Measurements from ENCODE around the gene COL9A2.

The COL9A2 gene

GRCh38 chr1:40301541-40302299, 15.4 kb downstream of the COL9A2 start:
- DNase-seq, result no peak

DNA sequence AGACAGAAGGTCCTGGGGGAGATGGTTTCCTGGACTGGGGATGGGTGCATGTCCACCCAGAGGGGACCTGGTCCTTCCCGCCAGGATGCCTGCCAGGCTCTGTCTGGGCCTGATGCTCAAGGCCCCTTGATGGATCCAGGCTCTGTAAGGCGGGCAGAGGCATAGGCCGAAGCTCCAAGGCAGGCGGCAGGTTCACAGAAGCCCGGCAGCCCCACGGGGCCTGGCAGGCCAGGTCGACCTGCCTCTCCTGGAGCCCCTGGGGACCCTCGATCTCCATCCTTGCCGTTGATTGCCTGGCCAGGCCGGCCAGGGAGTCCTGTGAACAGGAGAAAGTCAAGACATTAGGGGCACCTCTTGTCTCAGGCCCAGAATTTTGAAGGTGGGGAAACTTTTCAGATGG, 16.0 kb downstream of the COL9A2 start:
- DNase-seq, result no peak

DNA sequence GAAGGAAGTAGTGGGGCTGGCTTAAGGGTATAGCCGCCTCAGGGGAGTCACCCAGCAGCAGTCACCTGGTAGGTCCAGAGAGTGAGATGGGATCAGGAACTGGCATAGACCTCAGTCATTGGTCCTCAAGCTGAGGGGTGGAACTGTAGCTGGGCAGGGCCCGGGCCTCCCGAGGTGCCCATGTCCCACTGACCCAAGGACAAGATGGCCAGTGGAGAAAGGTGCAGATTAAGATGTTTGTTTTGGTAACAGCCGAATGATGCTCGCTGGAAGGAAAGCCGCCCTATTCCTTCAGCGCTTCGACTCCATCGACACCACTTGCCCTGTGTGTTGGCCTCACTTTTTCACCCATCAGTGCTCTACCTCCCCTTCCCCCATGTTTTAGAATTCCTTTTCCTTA, 16.4 kb downstream of the COL9A2 start:
- DNase-seq, result no peak

GRCh38 chr1:40300249-40300567, 16.9 kb downstream of the COL9A2 start:
- DNase-seq, result no peak

GRCh38 chr1:40299366-40300248, 17.5 kb downstream of the COL9A2 start:
- DNase-seq, result no peak

- DNase-seq, result no peak
Measured at GRCh38 chr1:40291293-40291692, 25.8 kb downstream of the COL9A2 start.

DNA sequence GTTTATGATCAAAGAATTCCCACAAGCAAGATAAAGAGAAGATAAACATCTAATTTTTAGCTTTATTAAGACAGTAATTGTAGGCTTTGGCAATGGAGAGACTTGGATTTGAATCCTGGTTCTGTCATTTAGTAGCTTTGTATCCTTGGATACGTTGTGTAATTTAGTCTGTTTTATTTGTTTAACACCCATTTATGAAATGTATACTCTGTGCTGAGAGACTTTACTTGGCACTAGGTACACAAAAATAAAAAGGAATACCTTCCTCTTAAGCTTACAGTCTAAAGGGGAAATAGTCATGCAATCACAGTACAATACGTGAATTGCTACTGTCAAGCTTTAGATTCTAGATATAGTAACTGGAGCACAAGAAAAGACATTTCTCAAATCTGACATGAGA, 35.2 kb downstream of the COL9A2 start:
- DNase-seq, result no peak

DNA sequence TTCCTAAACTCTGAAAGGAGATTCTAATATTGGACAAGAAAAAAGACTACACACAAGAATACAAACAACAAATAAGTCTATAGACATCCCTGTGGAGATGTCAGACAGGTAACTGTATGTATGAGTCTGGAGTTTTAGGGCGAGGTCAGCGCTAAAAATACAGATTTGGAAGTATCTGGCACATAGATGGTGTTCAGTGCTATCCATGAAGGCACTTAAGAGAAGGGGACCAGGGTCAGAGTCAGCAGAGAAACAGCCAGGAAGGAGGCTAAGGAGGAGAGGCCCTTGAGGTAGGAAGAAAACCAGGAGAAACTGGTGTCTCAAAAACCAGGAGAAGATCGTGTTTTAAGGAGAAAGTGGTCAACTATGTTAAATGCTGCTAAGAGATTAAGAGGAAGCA, 41.0 kb downstream of the COL9A2 start:
- no peak for DNase-seq

DNA sequence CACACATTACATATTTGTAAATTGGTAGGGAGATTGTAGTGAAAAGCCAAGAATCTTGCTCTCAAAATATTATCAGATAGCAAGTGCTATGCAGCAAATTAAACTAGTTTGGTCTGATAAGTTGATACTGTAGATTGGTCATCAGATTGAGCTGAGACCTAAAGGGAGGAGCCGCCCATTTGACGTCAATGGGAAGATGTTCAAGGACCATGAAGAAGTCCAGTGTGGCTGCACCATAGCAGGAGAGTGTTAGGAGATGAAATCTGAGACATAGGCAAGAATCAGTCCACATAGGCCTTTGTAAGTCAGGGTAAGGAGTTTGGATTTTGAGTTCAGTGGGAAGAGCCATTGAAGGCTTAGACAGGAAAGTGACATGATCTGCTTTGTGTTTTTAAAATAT, 42.8 kb downstream of the COL9A2 start:
- no peak for DNase-seq

GRCh38 chr1:40273547-40274166, 43.4 kb downstream of the COL9A2 start:
- no peak for DNase-seq

DNA sequence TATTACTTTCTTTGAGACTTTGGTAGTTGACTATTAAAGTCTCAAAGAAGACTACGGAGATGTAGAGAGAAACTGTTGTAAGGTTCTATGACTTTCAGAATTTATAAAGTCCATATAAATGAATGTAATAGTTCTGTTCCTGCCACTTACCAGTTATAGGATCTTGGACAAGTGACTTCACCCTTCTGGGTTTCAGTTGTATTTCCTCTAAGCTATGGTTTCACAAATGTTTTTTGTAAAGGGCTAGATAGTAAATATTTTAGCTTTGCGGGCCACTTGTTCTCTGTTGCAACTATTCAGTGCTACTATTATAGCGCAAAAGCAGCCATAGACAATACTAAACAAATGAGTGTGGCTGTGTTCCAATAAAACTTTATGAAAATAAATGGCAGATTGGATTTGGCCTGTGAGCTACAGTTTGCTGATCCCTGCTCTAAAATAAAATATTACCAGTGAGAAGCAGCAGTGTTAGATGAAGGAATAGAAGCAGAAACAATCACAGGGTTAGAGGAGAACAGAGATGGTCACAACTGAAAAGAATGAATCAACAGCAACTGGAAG, 44.4 kb downstream of the COL9A2 start:
- DNase-seq, result no peak

DNA sequence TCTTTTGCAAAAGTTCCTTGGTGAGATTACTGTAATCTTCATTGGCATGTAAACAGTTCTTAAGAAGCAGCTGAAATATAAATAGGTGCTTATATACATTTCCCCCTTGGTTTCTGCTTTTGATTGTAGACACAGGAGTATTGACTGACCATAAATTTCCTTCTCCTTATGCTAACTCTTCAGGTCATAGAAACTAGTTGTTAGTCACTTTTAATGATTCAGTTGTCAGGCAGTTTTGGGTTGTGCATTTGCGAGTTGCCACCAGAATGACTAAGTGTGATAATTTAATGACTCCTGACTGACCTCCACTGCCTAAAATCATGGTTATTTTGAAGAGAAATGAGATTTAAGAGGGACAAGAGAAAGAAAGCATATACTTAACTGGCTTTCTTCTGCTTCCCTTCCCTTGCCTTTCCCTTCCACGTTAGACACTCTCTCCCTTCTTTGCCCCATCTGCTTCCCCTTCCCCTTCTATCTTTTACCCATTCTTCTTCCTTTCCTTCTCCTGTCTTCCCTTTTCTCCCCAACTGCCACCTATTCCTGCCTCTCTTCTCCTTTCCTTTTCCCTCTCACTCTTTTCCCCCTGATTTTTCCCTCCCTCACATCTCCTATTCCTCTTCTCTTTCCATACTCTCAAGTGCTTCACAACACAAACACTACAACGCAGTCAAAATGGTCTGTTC, 46.8 kb downstream of the COL9A2 start:
- DNase-seq, result no peak

- DNase-seq, result no peak
Measured at GRCh38 chr1:40268211-40268610, 48.9 kb downstream of the COL9A2 start.

- no peak for DNase-seq
Measured at GRCh38 chr1:40267767-40268187, 49.3 kb downstream of the COL9A2 start.

- DNase-seq, result no peak
Measured at GRCh38 chr1:40266786-40267535, 50.1 kb downstream of the COL9A2 start.

DNA sequence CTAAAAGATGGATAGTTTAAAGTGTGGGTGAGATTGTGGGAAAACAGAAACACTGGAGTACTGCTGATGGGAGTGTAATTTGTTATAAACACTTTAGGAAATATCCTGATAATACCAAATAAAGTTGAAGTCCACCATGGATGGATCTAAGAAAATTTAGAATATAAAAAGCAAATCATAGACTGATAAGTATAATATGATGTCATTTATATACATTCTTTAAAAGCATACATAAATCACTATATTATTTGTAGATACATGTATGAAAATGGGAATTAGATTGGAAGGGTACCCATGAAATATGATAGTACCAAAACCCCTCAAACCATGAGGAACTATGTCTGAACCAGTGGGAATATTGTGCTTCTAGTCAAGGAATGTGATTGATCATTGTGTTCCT, 51.2 kb downstream of the COL9A2 start:
- no peak for DNase-seq

- no peak for DNase-seq
Measured at GRCh38 chr1:40265298-40265697, 51.8 kb downstream of the COL9A2 start.

GRCh38 chr1:40264354-40264781, 52.7 kb downstream of the COL9A2 start:
- DNase-seq, result no peak

DNA sequence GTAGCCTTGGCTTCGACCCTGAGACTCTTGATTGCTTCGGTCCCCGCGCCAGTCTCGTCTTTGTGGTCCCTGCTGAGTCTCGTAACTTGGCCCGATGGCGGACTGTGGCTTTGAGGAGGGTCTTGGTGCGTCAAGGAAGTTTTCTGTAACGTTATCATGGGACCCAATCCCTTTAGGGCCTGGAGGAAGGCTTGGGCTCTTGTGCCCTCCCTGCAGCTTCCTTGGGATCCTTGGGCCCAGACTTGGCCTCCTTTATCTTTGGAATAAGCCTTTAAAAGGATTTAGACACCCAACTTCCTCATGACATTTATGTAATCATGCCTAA, 58.7 kb downstream of the COL9A2 start:
- no peak for DNase-seq

DNA sequence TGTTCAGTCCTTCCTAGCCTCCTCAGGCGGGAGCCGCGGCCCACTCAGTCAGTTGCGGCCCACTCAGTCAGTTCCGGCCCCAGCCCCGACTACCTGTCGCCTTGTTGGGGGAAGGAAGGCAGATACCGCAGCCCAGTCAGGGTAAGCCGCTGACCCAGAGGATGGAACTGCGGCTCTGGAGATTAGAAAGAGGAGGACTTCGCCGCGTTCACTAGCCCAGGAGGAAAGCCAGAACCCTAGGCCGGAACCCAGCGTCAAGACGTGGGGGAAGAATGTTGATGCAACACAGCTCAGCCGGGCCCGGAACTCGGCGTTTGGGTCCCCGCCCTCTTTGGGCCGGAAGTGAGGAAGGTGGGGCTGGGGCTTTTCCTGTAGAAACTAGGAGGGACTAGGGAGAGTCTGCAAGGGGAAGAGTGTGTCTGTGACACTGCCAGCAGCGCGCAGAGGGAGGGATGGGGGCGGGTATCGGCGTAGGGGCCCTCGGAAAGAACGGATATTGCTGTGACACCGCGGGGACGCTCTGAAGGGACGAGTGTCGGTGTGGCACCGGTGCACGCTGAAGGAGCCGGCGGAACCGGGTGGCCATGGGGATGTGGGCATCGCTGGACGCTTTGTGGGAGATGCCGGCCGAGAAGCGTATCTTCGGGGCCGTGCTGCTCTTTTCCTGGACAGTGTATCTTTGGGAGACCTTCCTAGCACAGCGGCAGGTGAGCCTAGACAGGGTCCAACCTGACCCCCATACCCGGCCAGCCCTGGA, 59.2 kb downstream of the COL9A2 start, which contains the start of gene ZMPSTE24:
Gene ZMPSTE24, plus strand, starts transcription at position 549 of the 757 bp plus-strand sequence. Its CDS starts 36 bp downstream, at position 585.
- peak; percentile 88 to 100 (median 91) for DNase-seq

- no peak for DNase-seq
Measured at GRCh38 chr1:40257313-40257687, 59.8 kb downstream of the COL9A2 start.

Data from activated CD4-positive, CD25-positive, alpha-beta regulatory T cell (primary cell).